Caki2 (cell line): Measurements from ENCODE around the gene ADNP. TPM values are rescaled to one million over a fixed set of nuclear protein-coding genes. Genes with fewer than 3 reads are reported as not detected.
"Not testable (repeated sequence)": the region's sequence is repeated elsewhere in the genome, so short reads cannot be mapped to it uniquely, and the experiment has no call there.

Experiments
- DNase-seq: peaks from one replicate; pipeline ENCODE4 v3.0.0-alpha.2; 2015; ENCODE audit warnings: low read depth
- in situ Hi-C: cut with HindIII; loops from 2 replicates; pipeline ENCODE4 v1.10.0; 2016; ENCODE audit warnings: low sequenced_read_pairs, low pct_unique_long_range_greater_than_20kb, mixed read lengths
- total RNA-seq: library from RNA; depleted of rRNA; stranded (reverse); fragments of >200 nt; shearing (Covaris generic); gene quantifications from 2 replicates; pipeline ENCODE4 v1.2.3, GENCODE V29; 2014; ENCODE audit warnings: low replicate concordance

The ADNP gene
- total RNA-seq, 1 experiment from 2014 or later, result 16.3 TPM

- DNase-seq, result no peak
- in situ Hi-C loops, result no loop called here
Observed at GRCh38 chr20:50911716-50912115, 19.5 kb downstream of the ADNP start.

- in situ Hi-C loops, result no loop called here
Observed at GRCh38 chr20:50911030-50911429, 20.2 kb downstream of the ADNP start.

GRCh38 chr20:50909413-50909812 lies 21.8 kb downstream of the ADNP start:
- no peak for DNase-seq
- in situ Hi-C loops, result no loop called here

More at GRCh38 chr20:50911030-50911429, 20.2 kb downstream of the ADNP start:
- no peak for DNase-seq

GRCh38 chr20:50904067-50904570 lies 27.1 kb downstream of the ADNP start:
- in situ Hi-C loops, result no loop called here
- no peak for DNase-seq

GRCh38 chr20:50903353-50904051 lies 27.7 kb downstream of the ADNP start:
- in situ Hi-C loops, result no loop called here
- DNase-seq, result no peak

- no peak for DNase-seq
- in situ Hi-C loops, result no loop called here
Observed at GRCh38 chr20:50901301-50901700, 29.9 kb downstream of the ADNP start.

- no peak for DNase-seq
- in situ Hi-C loops, result no loop called here
Observed at GRCh38 chr20:50900261-50900660, 31.0 kb downstream of the ADNP start.

GRCh38 chr20:50898475-50898874 lies 32.8 kb downstream of the ADNP start:
- in situ Hi-C loops, result no loop called here
- DNase-seq, result no peak

- no peak for DNase-seq
- in situ Hi-C loops, result no loop called here
Observed at GRCh38 chr20:50895111-50895830, 36.0 kb downstream of the ADNP start.

GRCh38 chr20:50893620-50894019 lies 37.6 kb downstream of the ADNP start:
- in situ Hi-C loops, result no loop called here
- no peak for DNase-seq

GRCh38 chr20:50892394-50892793 lies 38.8 kb downstream of the ADNP start:
- in situ Hi-C loops, result no loop called here
- DNase-seq, result no peak

GRCh38 chr20:50891138-50891537 lies 40.1 kb downstream of the ADNP start:
- no peak for DNase-seq
- in situ Hi-C loops, result no loop called here

GRCh38 chr20:50887576-50887975 lies 43.7 kb downstream of the ADNP start:
- in situ Hi-C loops, result no loop called here
- no peak for DNase-seq

- no peak for DNase-seq
Observed at GRCh38 chr20:50886184-50886790, 45.0 kb downstream of the ADNP start.

GRCh38 chr20:50885781-50886180 lies 45.5 kb downstream of the ADNP start:
- no peak for DNase-seq
- in situ Hi-C loops, result no loop called here

More at GRCh38 chr20:50886184-50886790, 45.0 kb downstream of the ADNP start:
- in situ Hi-C loops, result no loop called here

GRCh38 chr20:50885068-50885467 lies 46.2 kb downstream of the ADNP start:
- DNase-seq, result no peak
- in situ Hi-C loops, result no loop called here

- DNase-seq, result no peak
- in situ Hi-C loops, result no loop called here
Observed at GRCh38 chr20:50883856-50884255, 47.4 kb downstream of the ADNP start.

GRCh38 chr20:50881759-50882424 lies 49.3 kb downstream of the ADNP start:
- in situ Hi-C loops, result not testable (repeated sequence)
- peak; percentile 71 for DNase-seq
